ENCODE measurements around the gene CREB5.

The CREB5 gene

GRCh38 chr7:28592861-28593260 is 180.5 kb downstream of the CREB5 start:
- Histone ChIP-seq H3K9me3 (ENCODE audit: insufficient read depth, low read depth, low read length) (no peaks in the 10 kb centered on the region), H3K4me1 (ENCODE audit: insufficient read depth, low read length, poor library complexity, severe bottlenecking) (peaks cover 37% of the 10 kb centered on the region)
- no peak for TF ChIP-seq CTCF (conservative IDR thresholded peaks at IDR 0.05; ENCODE audit: low read length)
- TF ChIP-seq EZH2phosphoT487 (IDR thresholded peaks at IDR 0.05; ENCODE audit: borderline replicate concordance) = no peak

GRCh38 chr7:28595076-28595475 is 182.8 kb downstream of the CREB5 start:
- Histone ChIP-seq H3K36me3 (ENCODE audit: insufficient read depth, low read length) (no peaks in the 10 kb centered on the region), H3F3A (ENCODE audit: low read depth) (peaks cover 3% of the 10 kb centered on the region; the same call in 1 of the 2 replicates), H3K9me3 (ENCODE audit: insufficient read depth, low read depth, low read length) (no peaks in the 10 kb centered on the region), H3K9me2 (replicated peaks; ENCODE audit: low read depth, low read length) (no peaks in the 10 kb centered on the region), H3K9ac (ENCODE audit: low read depth, low read length, poor library complexity, severe bottlenecking) (no peak overlapping the region), H3K79me2 (ENCODE audit: insufficient read depth, low read length) (no peaks in the 10 kb centered on the region), H3K4me1 (ENCODE audit: insufficient read depth, low read length, poor library complexity, severe bottlenecking) (peaks cover 31% of the 10 kb centered on the region), H3K4me2 (ENCODE audit: low read depth, low read length, poor library complexity, severe bottlenecking) (no peak overlapping the region), H3K4me3 (ENCODE audit: low read length, poor library complexity, severe bottlenecking) (no peak overlapping the region), H4K20me1 (ENCODE audit: insufficient read depth, low read length, poor library complexity, severe bottlenecking) (no peaks in the 10 kb centered on the region), H3K27me3 (ENCODE audit: insufficient read depth, low read length, poor library complexity, severe bottlenecking) (no peaks in the 10 kb centered on the region), H2AFZ (ENCODE audit: low read length) (no peak overlapping the region)
- TF ChIP-seq CTCF (conservative IDR thresholded peaks at IDR 0.05; ENCODE audit: low read length) (no peak), EZH2phosphoT487 (IDR thresholded peaks at IDR 0.05; ENCODE audit: borderline replicate concordance) (no peak)

More at GRCh38 chr7:28592861-28593260, 180.5 kb downstream of the CREB5 start:
- Histone ChIP-seq H3K4me3 (ENCODE audit: low read length, poor library complexity, severe bottlenecking) (no peak overlapping the region), H3K79me2 (ENCODE audit: insufficient read depth, low read length) (no peaks in the 10 kb centered on the region), H3K4me2 (ENCODE audit: low read depth, low read length, poor library complexity, severe bottlenecking) (no peak overlapping the region), H3K36me3 (ENCODE audit: insufficient read depth, low read length) (no peaks in the 10 kb centered on the region), H3F3A (ENCODE audit: low read depth) (peaks cover 3% of the 10 kb centered on the region; the same call in 1 of the 2 replicates), H2AFZ (ENCODE audit: low read length) (no peak overlapping the region), H3K9me2 (replicated peaks; ENCODE audit: low read depth, low read length) (no peaks in the 10 kb centered on the region), H4K20me1 (ENCODE audit: insufficient read depth, low read length, poor library complexity, severe bottlenecking) (no peaks in the 10 kb centered on the region), H3K9ac (ENCODE audit: low read depth, low read length, poor library complexity, severe bottlenecking) (no peak overlapping the region), H3K27me3 (ENCODE audit: insufficient read depth, low read length, poor library complexity, severe bottlenecking) (no peaks in the 10 kb centered on the region)

GRCh38 chr7:28595801-28596200 is 183.5 kb downstream of the CREB5 start:
- no peaks in the 10 kb centered on the region for H3K79me2 ChIP-seq (ENCODE audit: insufficient read depth, low read length)
- no peaks in the 10 kb centered on the region for H3K36me3 ChIP-seq (ENCODE audit: insufficient read depth, low read length)
- TF ChIP-seq EZH2phosphoT487 (IDR thresholded peaks at IDR 0.05; ENCODE audit: borderline replicate concordance) (no peak), CTCF (conservative IDR thresholded peaks at IDR 0.05; ENCODE audit: low read length) (no peak)
- no peak overlapping the region for H3K4me2 ChIP-seq (ENCODE audit: low read depth, low read length, poor library complexity, severe bottlenecking)
- H3K27me3 ChIP-seq (ENCODE audit: insufficient read depth, low read length, poor library complexity, severe bottlenecking) = no peaks in the 10 kb centered on the region
- peaks cover 29% of the 10 kb centered on the region for H3K4me1 ChIP-seq (ENCODE audit: insufficient read depth, low read length, poor library complexity, severe bottlenecking)
- no peak overlapping the region for H3K9ac ChIP-seq (ENCODE audit: low read depth, low read length, poor library complexity, severe bottlenecking)
- H3F3A ChIP-seq (ENCODE audit: low read depth) = peaks cover 3% of the 10 kb centered on the region; the same call in 1 of the 2 replicates
- H3K9me2 ChIP-seq (replicated peaks; ENCODE audit: low read depth, low read length) = no peaks in the 10 kb centered on the region
- H4K20me1 ChIP-seq (ENCODE audit: insufficient read depth, low read length, poor library complexity, severe bottlenecking) = no peaks in the 10 kb centered on the region
- no peaks in the 10 kb centered on the region for H3K9me3 ChIP-seq (ENCODE audit: insufficient read depth, low read depth, low read length)
- H3K4me3 ChIP-seq (ENCODE audit: low read length, poor library complexity, severe bottlenecking) = no peak overlapping the region
- H2AFZ ChIP-seq (ENCODE audit: low read length) = no peak overlapping the region

All from Loucy (cell line).